Peyer's patch (tissue), 4 donors: Measurements from ENCODE around the gene PIPOX. TPM values are rescaled to one million over a fixed set of nuclear protein-coding genes. Genes with fewer than 3 reads are reported as not detected.

Source experiments
- DNase-seq, 3 donors: peaks; one replicate each; pipeline ENCODE4 v3.0.0-alpha.2; 2017 to 2019
- H3K27ac ChIP-seq, 4 donors: fragments of 200-600 bp; sonication (generic); one replicate each; pipeline ENCODE4 v1.5.1; 2016 to 2019
- H3K27me3 ChIP-seq, 2 donors: fragments of 200-600 bp; sonication (generic); one replicate each; pipeline ENCODE4 v1.5.1; 2019
- H3K36me3 ChIP-seq, 3 donors: fragments of 200-600 bp; sonication (generic); one replicate each; pipeline ENCODE4 v1.5.1; 2016 to 2019
- H3K4me1 ChIP-seq, 4 donors: fragments of 200-600 bp; sonication (generic); one replicate each; pipeline ENCODE4 v1.5.1; 2016 to 2019
- H3K4me3 ChIP-seq, 4 donors: fragments of 200-600 bp; sonication (generic); 1 replicate in 3 of 4; 2 replicates in 1 of 4; pipeline ENCODE4 v1.5.1; 2016 to 2019; ENCODE audit warnings: mild to moderate bottlenecking in 1 of 4
- H3K9me3 ChIP-seq, 4 donors: fragments of 200-600 bp; sonication (generic); one replicate each; pipeline ENCODE4 v1.5.1; 2016 to 2019; ENCODE audit warnings: mild to moderate bottlenecking in 1 of 4
- CTCF ChIP-seq, 6 experiments: fragments of 450-650 bp in 4 of 6; fragments of 200-600 bp in 2 of 6; sonication (generic) in 1 of 6; IDR thresholded peaks; one replicate each; pipeline ENCODE4 v1.5.1; 2017 to 2019; ENCODE audit warnings: antibody characterized with exemption in 6 of 6, mild to moderate bottlenecking in 3 of 6, moderate library complexity in 1 of 6
- POLR2A ChIP-seq, 2 donors: fragments of 450-650 bp; IDR thresholded peaks; one replicate each; pipeline ENCODE4 v1.5.1; 2017; ENCODE audit warnings: antibody characterized with exemption in 2 of 2, mild to moderate bottlenecking in 2 of 2, moderate library complexity in 2 of 2
- total RNA-seq, 4 donors: library from RNA; depleted of rRNA; stranded (reverse); fragments of >200 nt; gene quantifications; one replicate each; pipeline ENCODE4 v1.1.0, GENCODE V29; 2016

PIPOX gene
- total RNA-seq, 4 donors from 2014 or later, result 3.2 to 5.2 (median 4.8) TPM; not detected in 1

GRCh38 chr17:29070308-29070707, 27.4 kb downstream of the PIPOX start:
- no peak overlapping the region for H3K27ac ChIP-seq
- no peak for TF ChIP-seq POLR2A (IDR thresholded peaks at IDR 0.05)
- no peak for TF ChIP-seq CTCF (IDR thresholded peaks at IDR 0.05)
- no peaks in the 10 kb centered on the region for H3K9me3 ChIP-seq
- no peak for DNase-seq
- H3K4me3 ChIP-seq, result no peak overlapping the region
- no peaks in the 10 kb centered on the region for H3K4me1 ChIP-seq
- no peaks in the 10 kb centered on the region for H3K36me3 ChIP-seq
- H3K27me3 ChIP-seq, result no peaks in the 10 kb centered on the region

GRCh38 chr17:29070781-29071180, 27.8 kb downstream of the PIPOX start:
- Histone ChIP-seq H3K27me3 (no peaks in the 10 kb centered on the region), H3K4me1 (no peaks in the 10 kb centered on the region), H3K27ac (no peak overlapping the region), H3K4me3 (no peak overlapping the region), H3K9me3 (no peaks in the 10 kb centered on the region), H3K36me3 (no peaks in the 10 kb centered on the region)
- TF ChIP-seq POLR2A (IDR thresholded peaks at IDR 0.05) (no peak), CTCF (IDR thresholded peaks at IDR 0.05) (no peak)
- DNase-seq, result no peak

- no peaks in the 10 kb centered on the region for H3K9me3 ChIP-seq
- TF ChIP-seq CTCF (IDR thresholded peaks at IDR 0.05) (no peak), POLR2A (IDR thresholded peaks at IDR 0.05) (no peak)
- H3K4me1 ChIP-seq, result no peaks in the 10 kb centered on the region
- H3K27ac ChIP-seq, result no peak overlapping the region
- no peak for DNase-seq
- H3K36me3 ChIP-seq, result no peaks in the 10 kb centered on the region
- H3K27me3 ChIP-seq, result no peaks in the 10 kb centered on the region
- no peak overlapping the region for H3K4me3 ChIP-seq
Measured at GRCh38 chr17:29071303-29071702, 28.4 kb downstream of the PIPOX start.

- peaks cover 0 to 8% (median 0%) of the 10 kb centered on the region in 3 donors for H3K36me3 ChIP-seq
- H3K4me1 ChIP-seq, result no peaks in the 10 kb centered on the region
- H3K27ac ChIP-seq, result no peak overlapping the region
- no peaks in the 10 kb centered on the region for H3K9me3 ChIP-seq
- H3K27me3 ChIP-seq, result no peaks in the 10 kb centered on the region
- H3K4me3 ChIP-seq, result no peak overlapping the region
- no peak for DNase-seq
- no peak for TF ChIP-seq CTCF (IDR thresholded peaks at IDR 0.05)
- TF ChIP-seq POLR2A (IDR thresholded peaks at IDR 0.05), result no peak
Measured at GRCh38 chr17:29073045-29073444, 30.1 kb downstream of the PIPOX start.

GRCh38 chr17:29073520-29073919, 30.6 kb downstream of the PIPOX start:
- Histone ChIP-seq H3K27ac (no peak overlapping the region), H3K9me3 (no peaks in the 10 kb centered on the region), H3K27me3 (no peaks in the 10 kb centered on the region), H3K36me3 (peaks cover 0 to 8% (median 0%) of the 10 kb centered on the region in 3 donors), H3K4me3 (no peak overlapping the region), H3K4me1 (no peaks in the 10 kb centered on the region)
- DNase-seq, result no peak
- TF ChIP-seq POLR2A (IDR thresholded peaks at IDR 0.05) (no peak), CTCF (IDR thresholded peaks at IDR 0.05) (no peak)

- DNase-seq, result no peak
- peaks cover 0 to 18% (median 0%) of the 10 kb centered on the region in 3 donors for H3K36me3 ChIP-seq
- no peak for TF ChIP-seq CTCF (IDR thresholded peaks at IDR 0.05)
- H3K4me3 ChIP-seq, result no peak overlapping the region
- no peaks in the 10 kb centered on the region for H3K4me1 ChIP-seq
- no peaks in the 10 kb centered on the region for H3K9me3 ChIP-seq
- H3K27me3 ChIP-seq, result no peaks in the 10 kb centered on the region
- H3K27ac ChIP-seq, result no peak overlapping the region
Measured at GRCh38 chr17:29074488-29074887, 31.5 kb downstream of the PIPOX start.
